ENCODE measurements around the gene CUX1.

Gene CUX1

GRCh38 chr7:102095321-102096011 is 278.0 kb downstream of the CUX1 start:
- H3K4me3 Mint-ChIP-seq, result no peak overlapping the region
- no peaks in the 10 kb centered on the region for H3K9me3 Mint-ChIP-seq
- peaks cover 20 to 22% of the 10 kb centered on the region in 2 donors for H3K36me3 Mint-ChIP-seq
- ATAC-seq (replicated peaks) (no peak), DNase-seq (no peak)
- H3K27ac Mint-ChIP-seq, result no peak overlapping the region
- H3K27me3 Mint-ChIP-seq, result no peaks in the 10 kb centered on the region
- peaks cover 0 to 5% of the 10 kb centered on the region in 2 donors for H3K4me1 Mint-ChIP-seq

- Mint-ChIP-seq H3K4me3 (no peak overlapping the region), H3K27me3 (no peaks in the 10 kb centered on the region), H3K9me3 (no peaks in the 10 kb centered on the region), H3K36me3 (peaks cover 20 to 22% of the 10 kb centered on the region in 2 donors), H3K27ac (no peak overlapping the region), H3K4me1 (peaks cover 0 to 5% of the 10 kb centered on the region in 2 donors)
- no peak for ATAC-seq (replicated peaks)
- DNase-seq, result no peak
Measured at GRCh38 chr7:102096012-102096332, 278.5 kb downstream of the CUX1 start.

GRCh38 chr7:102096706-102097427 is 279.4 kb downstream of the CUX1 start:
- no peak overlapping the region for H3K27ac Mint-ChIP-seq
- no peak overlapping the region for H3K4me3 Mint-ChIP-seq
- H3K36me3 Mint-ChIP-seq, result peaks cover 16 to 24% of the 10 kb centered on the region in 2 donors
- H3K27me3 Mint-ChIP-seq, result no peaks in the 10 kb centered on the region
- DNase-seq, result no peak
- no peaks in the 10 kb centered on the region for H3K9me3 Mint-ChIP-seq
- no peak for ATAC-seq (replicated peaks)
- H3K4me1 Mint-ChIP-seq, result peaks cover 0 to 5% of the 10 kb centered on the region in 2 donors

DNA sequence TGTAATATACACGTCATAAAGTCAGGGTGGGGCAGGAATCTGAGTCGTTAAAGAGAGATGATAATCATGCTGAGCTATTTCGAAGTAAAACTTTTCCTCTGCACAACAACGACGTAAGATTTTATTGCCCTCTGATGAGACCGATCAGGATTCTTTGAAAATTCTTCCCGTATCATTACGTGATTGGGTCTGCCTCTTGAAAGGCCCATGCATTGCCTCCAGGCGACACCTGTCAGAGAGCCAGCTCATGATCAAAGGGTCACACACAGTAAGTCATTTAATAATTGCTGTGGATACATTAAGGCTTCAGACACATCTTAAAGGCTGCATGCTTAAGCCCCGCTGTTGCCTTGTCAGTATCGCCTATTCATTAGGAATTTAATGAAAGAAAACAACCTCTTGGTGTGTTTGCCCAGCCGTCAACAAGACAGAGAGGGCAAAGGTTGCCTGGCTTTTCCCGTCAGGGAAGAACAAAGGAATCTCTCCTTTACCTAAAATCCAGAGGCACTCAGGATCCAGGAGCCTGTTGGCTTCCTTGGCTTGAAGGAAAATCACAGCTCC is 280.3 kb downstream of the CUX1 start:
- no peak for ATAC-seq (replicated peaks)
- Mint-ChIP-seq H3K36me3 (peaks cover 13 to 18% of the 10 kb centered on the region in 2 donors), H3K4me3 (no peak overlapping the region), H3K4me1 (peaks cover 0 to 5% of the 10 kb centered on the region in 2 donors), H3K27ac (no peak overlapping the region), H3K27me3 (no peaks in the 10 kb centered on the region), H3K9me3 (no peaks in the 10 kb centered on the region)
- DNase-seq, result no peak

GRCh38 chr7:102098986-102099385 is 281.6 kb downstream of the CUX1 start:
- Mint-ChIP-seq H3K27ac (no peak overlapping the region), H3K4me1 (no peaks in the 10 kb centered on the region), H3K4me3 (no peak overlapping the region), H3K9me3 (no peaks in the 10 kb centered on the region), H3K36me3 (peaks cover 19 to 27% of the 10 kb centered on the region in 2 donors), H3K27me3 (no peaks in the 10 kb centered on the region)
- DNase-seq (no peak), ATAC-seq (replicated peaks) (no peak)

GRCh38 chr7:102099474-102099873 is 282.0 kb downstream of the CUX1 start:
- no peak overlapping the region for H3K27ac Mint-ChIP-seq
- no peaks in the 10 kb centered on the region for H3K9me3 Mint-ChIP-seq
- ATAC-seq (replicated peaks) (no peak), DNase-seq (no peak)
- H3K27me3 Mint-ChIP-seq, result no peaks in the 10 kb centered on the region
- H3K4me3 Mint-ChIP-seq, result no peak overlapping the region
- H3K4me1 Mint-ChIP-seq, result no peaks in the 10 kb centered on the region
- H3K36me3 Mint-ChIP-seq, result peaks cover 24 to 32% of the 10 kb centered on the region in 2 donors

GRCh38 chr7:102101111-102101551 is 283.7 kb downstream of the CUX1 start:
- ATAC-seq (replicated peaks), result no peak
- no peaks in the 10 kb centered on the region for H3K4me1 Mint-ChIP-seq
- no peak for DNase-seq
- no peaks in the 10 kb centered on the region for H3K27me3 Mint-ChIP-seq
- H3K36me3 Mint-ChIP-seq, result peaks cover 24 to 43% of the 10 kb centered on the region in 2 donors
- no peak overlapping the region for H3K4me3 Mint-ChIP-seq
- H3K27ac Mint-ChIP-seq, result no peak overlapping the region
- H3K9me3 Mint-ChIP-seq, result no peaks in the 10 kb centered on the region

GRCh38 chr7:102101926-102102325 is 284.5 kb downstream of the CUX1 start:
- Mint-ChIP-seq H3K4me1 (peaks cover 0 to 2% of the 10 kb centered on the region in 2 donors), H3K27ac (no peak overlapping the region), H3K36me3 (peaks cover 30 to 51% of the 10 kb centered on the region in 2 donors), H3K4me3 (no peak overlapping the region), H3K9me3 (no peaks in the 10 kb centered on the region), H3K27me3 (no peaks in the 10 kb centered on the region)
- no peak for ATAC-seq (replicated peaks)
- no peak for DNase-seq

DNA sequence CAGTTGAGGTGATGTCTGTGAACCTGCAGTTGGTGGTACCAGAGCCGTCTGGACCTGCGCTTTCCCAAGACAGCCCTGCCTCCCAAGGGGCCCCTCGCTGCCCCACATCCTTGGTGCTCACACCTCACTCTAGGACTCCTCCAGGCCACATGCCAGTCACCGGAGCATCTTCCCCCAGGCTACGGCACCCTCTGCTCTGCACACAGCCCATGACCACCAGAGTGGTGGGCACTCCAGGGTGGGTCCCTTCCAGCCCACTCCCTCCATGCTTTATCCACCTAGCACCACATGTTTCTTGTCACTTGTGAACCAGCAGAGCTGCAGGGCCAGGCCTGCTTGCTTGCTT is 285.6 kb downstream of the CUX1 start:
- H3K36me3 Mint-ChIP-seq, result peaks cover 29 to 52% of the 10 kb centered on the region in 2 donors
- peaks cover 0 to 4% of the 10 kb centered on the region in 2 donors for H3K4me1 Mint-ChIP-seq
- DNase-seq (no peak), ATAC-seq (replicated peaks) (no peak)
- no peak overlapping the region for H3K27ac Mint-ChIP-seq
- H3K27me3 Mint-ChIP-seq, result no peaks in the 10 kb centered on the region
- no peaks in the 10 kb centered on the region for H3K9me3 Mint-ChIP-seq
- H3K4me3 Mint-ChIP-seq, result no peak overlapping the region

DNA sequence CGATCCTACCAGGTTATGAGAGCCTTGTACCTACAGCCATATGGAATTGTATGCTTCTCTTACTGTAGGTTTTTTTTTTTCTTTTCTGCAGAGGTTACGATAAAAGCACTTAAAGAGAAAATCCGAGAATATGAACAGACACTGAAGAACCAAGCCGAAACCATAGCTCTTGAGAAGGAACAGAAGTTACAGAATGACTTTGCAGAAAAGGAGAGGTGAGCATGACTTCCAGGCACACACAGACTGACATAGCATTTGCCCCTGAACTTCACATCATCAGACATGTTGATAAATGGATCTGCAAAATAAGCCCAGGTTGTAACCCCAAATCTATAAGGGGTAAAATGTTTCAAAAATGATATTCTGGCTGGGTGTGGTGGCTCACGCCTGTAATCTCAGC is 286.8 kb downstream of the CUX1 start:
- no peaks in the 10 kb centered on the region for H3K27me3 Mint-ChIP-seq
- H3K4me3 Mint-ChIP-seq, result no peak overlapping the region
- H3K36me3 Mint-ChIP-seq, result peaks cover 22 to 48% of the 10 kb centered on the region in 2 donors
- H3K27ac Mint-ChIP-seq, result no peak overlapping the region
- no peaks in the 10 kb centered on the region for H3K9me3 Mint-ChIP-seq
- ATAC-seq (replicated peaks) (no peak), DNase-seq (no peak)
- peaks cover 0 to 4% of the 10 kb centered on the region in 2 donors for H3K4me1 Mint-ChIP-seq

- DNase-seq (no peak), ATAC-seq (replicated peaks) (no peak)
- Mint-ChIP-seq H3K27ac (no peak overlapping the region), H3K4me3 (no peak overlapping the region), H3K9me3 (no peaks in the 10 kb centered on the region), H3K27me3 (no peaks in the 10 kb centered on the region), H3K36me3 (peaks cover 19 to 40% of the 10 kb centered on the region in 2 donors), H3K4me1 (peaks cover 0 to 4% of the 10 kb centered on the region in 2 donors)
Measured at GRCh38 chr7:102106625-102107024, 289.2 kb downstream of the CUX1 start.

- no peak overlapping the region for H3K4me3 Mint-ChIP-seq
- no peaks in the 10 kb centered on the region for H3K9me3 Mint-ChIP-seq
- H3K27me3 Mint-ChIP-seq, result no peaks in the 10 kb centered on the region
- ATAC-seq (replicated peaks) (no peak), DNase-seq (no peak)
- peaks cover 28 to 49% of the 10 kb centered on the region in 2 donors for H3K36me3 Mint-ChIP-seq
- H3K4me1 Mint-ChIP-seq, result peaks cover 0 to 4% of the 10 kb centered on the region in 2 donors
- H3K27ac Mint-ChIP-seq, result no peak overlapping the region
Measured at GRCh38 chr7:102107474-102108104, 290.2 kb downstream of the CUX1 start.

DNA sequence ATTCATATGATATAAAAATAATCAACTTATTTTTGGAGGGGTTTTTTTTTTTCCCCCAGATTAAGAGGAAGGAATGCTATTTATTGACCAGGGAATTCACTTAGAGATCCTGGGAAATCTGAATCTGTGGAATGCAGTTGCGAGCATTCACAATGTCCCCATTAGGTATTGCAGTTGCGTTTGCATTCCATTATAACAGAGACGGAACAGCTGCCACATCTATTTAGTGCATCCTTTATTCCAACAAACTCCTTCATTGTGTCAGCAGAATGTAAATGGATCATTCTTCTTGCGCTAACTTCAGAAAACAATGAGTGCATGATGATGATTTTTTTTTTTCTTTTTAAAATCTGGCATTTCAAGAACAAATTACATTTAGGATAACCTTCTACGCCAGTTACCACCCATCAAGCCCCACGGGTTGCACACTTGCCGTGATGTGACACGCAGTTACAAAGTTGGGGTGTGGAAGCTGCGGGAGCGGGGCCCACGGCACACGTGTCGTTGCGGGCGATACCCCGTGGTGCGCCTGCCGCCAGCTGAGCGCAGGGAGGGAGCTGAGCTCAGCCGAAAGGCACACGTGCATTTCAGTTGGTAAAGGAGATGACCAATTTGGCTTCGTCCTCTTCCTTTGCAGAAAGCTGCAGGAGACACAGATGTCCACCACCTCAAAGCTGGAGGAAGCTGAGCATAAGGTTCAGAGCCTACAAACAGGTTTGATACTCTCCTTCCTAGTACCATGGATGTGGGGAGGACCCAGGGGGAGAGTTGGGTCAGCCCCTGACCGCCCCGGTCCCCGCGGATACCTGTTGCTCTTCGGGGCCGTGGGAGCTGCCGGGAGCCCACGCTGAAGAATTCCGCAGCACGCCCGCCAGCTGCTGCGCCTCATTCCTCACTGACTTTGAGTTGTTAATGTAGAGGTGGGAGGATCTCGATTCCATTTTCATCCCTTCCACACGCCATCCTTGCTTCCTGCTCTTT is 293.9 kb downstream of the CUX1 start:
- Mint-ChIP-seq H3K4me1 (peaks cover 0 to 4% of the 10 kb centered on the region in 2 donors), H3K4me3 (no peak overlapping the region), H3K27me3 (no peaks in the 10 kb centered on the region), H3K9me3 (no peaks in the 10 kb centered on the region), H3K27ac (no peak overlapping the region), H3K36me3 (peaks cover 39 to 53% of the 10 kb centered on the region in 2 donors)
- DNase-seq, result no peak
- no peak for ATAC-seq (replicated peaks)

- Mint-ChIP-seq H3K27me3 (no peaks in the 10 kb centered on the region), H3K4me3 (no peak overlapping the region), H3K27ac (no peak overlapping the region), H3K36me3 (peaks cover 42 to 57% of the 10 kb centered on the region in 2 donors), H3K9me3 (no peaks in the 10 kb centered on the region), H3K4me1 (peaks cover 0 to 2% of the 10 kb centered on the region in 2 donors)
- DNase-seq (no peak), ATAC-seq (replicated peaks) (no peak)
Measured at GRCh38 chr7:102115181-102115580, 297.8 kb downstream of the CUX1 start.

All from stimulated activated naive B cell treated with anti-CD40 and anti-IgM and Interleukin-4, amounts not matched to agents 10 μg/mL and 1 μg/mL and 100 μg/mL, for 72 hours (primary cell).